Mucosa of descending colon (tissue), 3 donors: Measurements from ENCODE around the gene BCDIN3D. TPM values are rescaled to one million over a fixed set of nuclear protein-coding genes. Genes with fewer than 3 reads are reported as not detected.
A peak's percentile ranks its signal among the peaks of the same experiment; 100 is the strongest.

Experiments used
- ATAC-seq: fragments of 200-7000 bp; cut with Tn5 transposase; one replicate; pipeline ENCODE4 v1.9.1; 2020; ENCODE audit warnings: mild to moderate bottlenecking, moderate library complexity
- DNase-seq, 3 donors: peaks; one replicate each; pipeline ENCODE4 v3.0.0-alpha.2; 2020
- H3K36me3 ChIP-seq: fragments of 200-600 bp; one replicate; pipeline ENCODE4 v1.8.0; 2021; ENCODE audit warnings: low read depth, mild to moderate bottlenecking
- H3K4me1 ChIP-seq: fragments of 200-600 bp; one replicate; pipeline ENCODE4 v1.8.0; 2021; ENCODE audit warnings: low read depth, mild to moderate bottlenecking
- H3K4me3 ChIP-seq: fragments of 200-600 bp; one replicate; pipeline ENCODE4 v1.8.0; 2021; ENCODE audit warnings: mild to moderate bottlenecking
- H3K9me3 ChIP-seq: fragments of 200-600 bp; one replicate; pipeline ENCODE4 v1.8.0; 2021; ENCODE audit warnings: mild to moderate bottlenecking
- CTCF ChIP-seq: fragments of 200-600 bp; IDR thresholded peaks from one replicate; pipeline ENCODE4 v1.8.0; 2022; ENCODE audit warnings: antibody characterized with exemption, mild to moderate bottlenecking
- intact Hi-C, 2 donors: fragments of 100-400 bp; cut with DNase I in 1 of 2; cut with micrococcal nuclease in 1 of 2; formaldehyde crosslinking; loops; one replicate each; pipeline versions ENCODE4 v1.11.0 to v1.11.1; 2022; cut with DNase I, micrococcal nuclease
- long read RNA-seq, 2 donors: library from polyadenylated mRNA; unstranded; transcript quantifications; one replicate each; pipeline ENCODE4 v2.0.0, GENCODE V29; 2019 to 2021
- total RNA-seq, 3 donors: library from RNA; stranded (reverse); fragmentation: NEBNext Ultra II Directional in 2 of 3; extraction: Animal tissue kit (Norgen Biotek cat#: 25700) in 2 of 3; gene quantifications; one replicate each; pipeline versions ENCODE4 v1.2.1 to v1.2.4, GENCODE V29; 2021 to 2023
- donor health status: DM: no; HTN: no; CAD: no; lungs with moderate emphysema.
- donor health status: DM: no; HTN: no; CAD: no.
- donor health status: DM: no; HTN: yes; CAD: no.

BCDIN3D gene, protein sequence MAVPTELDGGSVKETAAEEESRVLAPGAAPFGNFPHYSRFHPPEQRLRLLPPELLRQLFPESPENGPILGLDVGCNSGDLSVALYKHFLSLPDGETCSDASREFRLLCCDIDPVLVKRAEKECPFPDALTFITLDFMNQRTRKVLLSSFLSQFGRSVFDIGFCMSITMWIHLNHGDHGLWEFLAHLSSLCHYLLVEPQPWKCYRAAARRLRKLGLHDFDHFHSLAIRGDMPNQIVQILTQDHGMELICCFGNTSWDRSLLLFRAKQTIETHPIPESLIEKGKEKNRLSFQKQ
- 1 to 10 TPM; 3.0 to 5.0 (median 3.7) TPM for total RNA-seq
- long read RNA-seq, donor 1, partial matches to known transcripts: 0 of 3 reads
- long read RNA-seq, donor 1, other reads (novel, unspliced or antisense): 0 of 3 reads
- long read RNA-seq, donor 2, partial matches to known transcripts: 1 of 3 reads
- long read RNA-seq, donor 2, other reads (novel, unspliced or antisense): 0 of 3 reads

- peak; percentile 98 for ATAC-seq
- no peaks in the 10 kb centered on the region for H3K9me3 ChIP-seq
- intact Hi-C loops: no loop called here
- peak; percentile 95 to 96 (median 96) for DNase-seq
- H3K36me3 ChIP-seq: no peaks in the 10 kb centered on the region
- H3K4me3 ChIP-seq: peak within 1 kb of the TSS; percentile 57
- peaks cover 14% of the 10 kb centered on the region for H3K4me1 ChIP-seq
- TF ChIP-seq CTCF: no peak
Measured at GRCh38 chr12:49842519-49843352, at the start of gene BCDIN3D. Gene BCDIN3D, minus strand, starts transcription at chr12:49843106. Its CDS starts 19 bp downstream, at chr12:49843087.

- no peaks in the 10 kb centered on the region for H3K36me3 ChIP-seq
- ATAC-seq (no peak), DNase-seq (peak in 1 of 3 donors; percentile 12)
- intact Hi-C loops: no loop called here
- H3K4me1 ChIP-seq: peaks cover 5% of the 10 kb centered on the region
- no peaks in the 10 kb centered on the region for H3K9me3 ChIP-seq
- no peak overlapping the region for H3K4me3 ChIP-seq
- TF ChIP-seq CTCF: no peak
Measured at GRCh38 chr12:49892084-49892731, 49.3 kb upstream of the BCDIN3D start.

DNA sequence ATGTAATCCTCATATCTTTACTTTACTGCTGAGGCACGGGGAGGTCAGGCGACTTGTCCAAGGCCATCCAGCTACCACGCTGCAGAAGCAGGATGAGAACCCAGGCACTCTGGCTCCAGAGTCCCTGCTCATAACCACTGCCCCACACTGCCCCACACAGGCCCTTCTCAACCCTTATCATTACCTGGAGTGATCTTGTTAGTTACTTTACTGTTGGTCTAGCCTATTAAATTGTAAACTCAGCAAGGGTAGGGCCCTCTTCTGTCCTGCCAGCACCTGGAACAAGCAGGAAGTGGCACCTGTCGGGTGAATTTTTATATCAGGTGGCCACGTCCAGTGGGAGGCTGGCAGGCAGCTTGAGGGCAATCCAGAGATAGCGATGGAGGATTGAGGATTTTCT, 48.6 kb upstream of the BCDIN3D start:
- H3K4me3 ChIP-seq: no peak overlapping the region
- DNase-seq (peak in 2 of 3 donors; percentile 43 to 55), ATAC-seq (peak; percentile 72)
- no peaks in the 10 kb centered on the region for H3K9me3 ChIP-seq
- H3K4me1 ChIP-seq: peaks cover 5% of the 10 kb centered on the region
- no peaks in the 10 kb centered on the region for H3K36me3 ChIP-seq
- TF ChIP-seq CTCF: no peak
- intact Hi-C loops: no loop called here

DNA sequence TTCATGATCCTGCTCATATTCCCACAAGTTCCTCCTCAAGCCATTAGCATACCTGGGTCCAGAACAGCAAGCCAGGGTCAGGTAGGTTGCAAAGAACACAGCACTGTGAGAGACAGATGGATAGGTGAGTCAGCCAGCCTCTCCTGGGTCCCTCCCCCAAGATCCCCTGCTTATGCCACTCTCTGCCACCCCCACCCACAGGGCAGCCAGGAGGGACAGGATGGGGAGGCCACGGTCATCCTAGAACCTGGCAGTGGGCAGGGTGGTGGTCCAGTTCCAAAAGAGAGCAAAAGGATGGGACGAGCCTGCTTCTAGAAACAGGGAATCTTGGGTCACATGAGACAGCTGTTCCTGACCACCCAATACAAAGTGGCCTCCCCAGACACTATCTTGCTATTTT, 48.1 kb upstream of the BCDIN3D start:
- no peak for TF ChIP-seq CTCF

GRCh38 chr12:49890096-49890461, 47.2 kb upstream of the BCDIN3D start:
- TF ChIP-seq CTCF: no peak
- Histone ChIP-seq H3K36me3 (no peaks in the 10 kb centered on the region), H3K4me1 (peaks cover 5% of the 10 kb centered on the region), H3K4me3 (no peak overlapping the region), H3K9me3 (no peaks in the 10 kb centered on the region)
- DNase-seq (peak in 1 of 3 donors; percentile 12), ATAC-seq (no peak)
- intact Hi-C loops: no loop called here

More for the DNA sequence above, 48.1 kb upstream of the BCDIN3D start:
- intact Hi-C loops: no loop called here
- Histone ChIP-seq H3K4me1 (peaks cover 5% of the 10 kb centered on the region), H3K9me3 (no peaks in the 10 kb centered on the region), H3K36me3 (no peaks in the 10 kb centered on the region), H3K4me3 (no peak overlapping the region)
- peak in 1 of 3 donors; percentile 21 for DNase-seq
- peak; percentile 3 for ATAC-seq
